Globus pallidus (tissue), 1 donor: ENCODE data around the gene GUCA2B.

Source experiments
- DNase-seq: peaks from one replicate; pipeline ENCODE4 v3.0.0-alpha.2; 2015; ENCODE audit warnings: low spot score

GUCA2B gene

GRCh38 chr1:42152907-42153600, at the start of gene GUCA2B:
TSS of gene GUCA2B (plus strand) at chr1:42153410. CDS start at chr1:42153451, 41 bp downstream.
- no peak for DNase-seq

DNA sequence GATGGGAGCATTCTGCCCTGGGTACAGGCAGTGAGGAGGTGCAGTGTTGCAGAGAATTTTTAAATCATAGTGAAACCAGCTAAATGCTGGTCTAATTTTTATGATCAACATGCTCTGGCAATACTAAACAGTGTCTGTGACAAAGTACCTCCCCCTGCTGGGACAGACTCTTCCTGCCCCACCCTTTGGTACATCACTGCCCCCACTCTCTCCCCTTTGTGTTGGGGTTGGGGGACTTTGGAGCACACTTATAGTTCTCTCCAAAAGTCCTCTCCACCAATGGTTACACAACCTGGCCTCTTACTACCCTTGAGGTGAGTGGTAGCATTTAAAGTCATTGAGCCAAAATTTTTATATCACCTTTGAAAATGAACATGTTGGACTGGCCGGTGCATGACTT, 48.2 kb upstream of the GUCA2B start:
- DNase-seq = no peak

GRCh38 chr1:42108309-42108708, 44.9 kb upstream of the GUCA2B start:
- no peak for DNase-seq

- no peak for DNase-seq
Measured at GRCh38 chr1:42109600-42109999, 43.6 kb upstream of the GUCA2B start.

GRCh38 chr1:42114229-42114628, 39.0 kb upstream of the GUCA2B start:
- DNase-seq = no peak

DNA sequence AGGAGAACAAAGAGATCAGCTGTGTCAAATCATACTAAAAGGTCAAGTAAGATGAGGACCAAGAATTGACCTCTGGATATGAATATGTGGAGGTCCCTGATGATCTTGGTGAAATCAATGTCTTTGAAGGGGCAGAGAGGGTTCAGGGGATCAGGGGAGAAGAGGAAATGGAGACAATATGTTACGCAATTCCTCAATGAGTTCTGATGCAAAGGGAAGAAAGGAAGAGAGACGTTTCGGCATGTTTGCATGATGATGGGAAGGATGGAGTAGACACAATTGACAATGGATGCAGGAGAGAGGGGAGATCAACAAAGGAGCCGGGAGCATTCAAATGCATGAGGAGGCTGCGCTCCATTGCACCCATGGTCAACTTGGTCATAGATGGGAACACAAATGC, 36.0 kb upstream of the GUCA2B start:
- no peak for DNase-seq

- no peak for DNase-seq
Measured at GRCh38 chr1:42118125-42118524, 35.1 kb upstream of the GUCA2B start.

DNA sequence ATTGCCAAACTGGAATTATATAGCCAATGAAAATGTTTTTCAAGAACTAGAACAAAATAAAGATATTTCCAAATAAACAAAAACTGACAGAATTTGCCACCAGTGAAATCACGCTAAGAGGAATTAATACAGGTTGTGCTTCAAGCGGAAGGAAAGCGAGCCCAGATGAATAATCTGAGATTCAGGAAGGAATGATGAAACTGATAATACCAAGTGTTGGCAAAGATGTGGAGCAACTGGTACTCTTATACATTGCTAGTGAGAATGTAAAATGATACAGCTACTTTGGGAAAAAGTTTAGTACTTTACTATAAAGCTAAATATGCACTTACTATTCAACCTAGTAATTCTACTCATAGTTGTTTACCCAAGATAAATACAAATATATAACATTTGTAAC, 30.8 kb upstream of the GUCA2B start:
- no peak for DNase-seq

- DNase-seq = no peak
Measured at GRCh38 chr1:42125552-42125951, 27.7 kb upstream of the GUCA2B start.

DNA sequence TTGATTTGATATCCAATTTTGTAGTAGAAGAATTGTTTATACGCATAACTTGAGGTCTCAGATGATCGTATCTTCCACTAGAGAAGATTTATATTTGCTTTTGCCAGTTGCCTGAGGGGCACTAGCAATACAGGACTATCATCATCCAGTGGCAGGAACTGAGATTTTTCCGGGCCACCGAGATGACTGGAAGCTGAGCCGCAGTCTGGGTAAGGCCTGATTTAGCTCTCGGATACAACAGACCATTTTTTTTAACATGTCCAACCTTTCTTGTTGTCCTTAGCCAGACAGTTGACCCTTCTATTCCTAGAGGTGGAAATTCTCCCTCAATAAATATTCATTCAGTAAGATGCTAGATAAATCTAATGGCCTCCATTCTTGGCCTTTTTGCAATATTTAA, 25.4 kb upstream of the GUCA2B start:
- DNase-seq = no peak

DNA sequence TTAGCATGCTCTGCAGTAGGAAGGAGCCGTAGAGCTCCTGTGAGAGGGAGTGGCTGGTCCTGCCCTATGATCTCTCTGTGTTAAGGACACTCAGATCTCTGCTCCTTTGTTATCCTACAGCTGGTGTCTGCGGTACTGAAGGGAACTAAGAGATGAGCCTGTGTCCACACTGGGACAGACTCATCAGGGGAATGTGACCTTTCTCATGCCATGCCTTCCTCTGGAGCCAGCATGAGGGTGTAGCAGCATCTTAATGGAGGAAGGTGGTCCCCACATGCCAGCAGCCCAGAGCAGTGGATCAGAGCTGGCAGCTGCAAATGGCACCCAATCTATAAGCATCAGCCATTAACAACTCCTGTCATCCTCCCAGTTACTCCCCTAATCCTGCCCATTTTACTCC, 24.7 kb upstream of the GUCA2B start:
- no peak for DNase-seq

DNA sequence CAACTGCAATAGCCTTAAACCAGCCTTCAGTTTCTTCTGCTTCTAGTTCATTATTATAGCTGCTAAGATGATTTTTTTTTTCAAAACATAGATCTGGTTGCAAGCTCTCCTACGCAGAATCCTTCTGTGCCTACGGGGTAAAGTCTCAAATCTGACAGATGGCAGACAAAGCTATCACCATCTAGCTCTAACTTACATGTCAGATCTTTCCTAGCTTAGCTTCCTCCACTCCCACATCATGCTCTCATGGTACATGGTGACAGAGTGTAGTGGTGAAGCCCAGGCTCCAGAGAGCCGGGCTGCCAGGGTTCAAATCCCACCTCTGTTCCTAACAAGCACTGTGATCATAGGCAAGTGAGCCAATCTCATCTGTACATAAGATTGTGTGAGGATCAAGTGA, 24.2 kb upstream of the GUCA2B start:
- no peak for DNase-seq

DNA sequence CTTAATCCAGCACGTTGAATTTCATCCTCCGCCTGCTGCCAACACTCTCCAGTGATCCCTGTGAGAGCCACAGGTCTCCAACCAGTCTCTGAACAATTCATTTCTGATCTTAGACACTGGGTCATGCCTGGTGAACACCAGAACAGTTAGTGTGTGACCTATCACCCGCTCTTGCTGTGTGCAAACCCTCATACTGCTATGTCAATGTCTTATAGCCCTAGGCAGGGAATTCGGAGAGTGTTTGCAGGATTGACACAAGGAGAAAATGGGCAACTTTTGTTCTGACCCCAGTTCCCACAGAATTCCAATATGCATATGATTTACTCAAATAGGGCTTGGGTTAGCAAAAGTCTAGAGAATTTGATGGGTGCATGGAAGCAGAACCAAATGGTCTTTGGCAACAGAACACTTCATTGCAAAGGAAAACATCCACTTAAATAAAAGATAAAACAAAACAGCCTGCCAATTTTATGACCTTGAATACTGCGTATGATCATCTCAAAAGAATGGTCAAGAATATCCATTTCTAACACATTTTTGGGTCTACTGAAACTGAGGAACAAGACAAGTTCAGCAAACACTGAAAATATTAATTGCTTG, 23.0 kb upstream of the GUCA2B start:
- DNase-seq = no peak

- DNase-seq = no peak
Measured at GRCh38 chr1:42133390-42133789, 19.8 kb upstream of the GUCA2B start.

GRCh38 chr1:42133809-42134526, 19.2 kb upstream of the GUCA2B start:
- no peak for DNase-seq

GRCh38 chr1:42135426-42135825, 17.8 kb upstream of the GUCA2B start:
- no peak for DNase-seq

GRCh38 chr1:42136466-42136865, 16.7 kb upstream of the GUCA2B start:
- DNase-seq = no peak

- no peak for DNase-seq
Measured at GRCh38 chr1:42137766-42138165, 15.4 kb upstream of the GUCA2B start.

DNA sequence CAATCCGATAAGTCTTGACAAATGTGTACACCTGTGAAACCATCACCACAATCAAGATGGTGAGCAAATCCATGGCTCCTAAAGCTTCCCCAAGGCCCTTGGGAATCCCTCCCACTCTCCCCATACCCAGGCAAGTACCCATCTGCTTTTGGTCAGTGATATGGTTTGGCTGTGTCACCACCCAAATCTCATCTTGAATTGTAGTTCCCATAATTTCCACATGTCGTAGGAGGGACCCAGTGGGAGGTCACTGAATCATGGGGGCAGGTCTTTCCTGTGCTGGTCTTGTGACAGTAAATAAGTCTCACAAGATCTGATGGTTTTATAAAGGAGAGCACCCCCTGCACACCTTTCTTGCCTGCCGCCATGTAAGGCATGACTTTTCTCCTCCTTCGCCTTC, 14.6 kb upstream of the GUCA2B start:
- DNase-seq = no peak

- no peak for DNase-seq
Measured at GRCh38 chr1:42139444-42139843, 13.8 kb upstream of the GUCA2B start.

GRCh38 chr1:42140191-42140590, 13.0 kb upstream of the GUCA2B start:
- no peak for DNase-seq

- no peak for DNase-seq
Measured at GRCh38 chr1:42141978-42142377, 11.2 kb upstream of the GUCA2B start.

DNA sequence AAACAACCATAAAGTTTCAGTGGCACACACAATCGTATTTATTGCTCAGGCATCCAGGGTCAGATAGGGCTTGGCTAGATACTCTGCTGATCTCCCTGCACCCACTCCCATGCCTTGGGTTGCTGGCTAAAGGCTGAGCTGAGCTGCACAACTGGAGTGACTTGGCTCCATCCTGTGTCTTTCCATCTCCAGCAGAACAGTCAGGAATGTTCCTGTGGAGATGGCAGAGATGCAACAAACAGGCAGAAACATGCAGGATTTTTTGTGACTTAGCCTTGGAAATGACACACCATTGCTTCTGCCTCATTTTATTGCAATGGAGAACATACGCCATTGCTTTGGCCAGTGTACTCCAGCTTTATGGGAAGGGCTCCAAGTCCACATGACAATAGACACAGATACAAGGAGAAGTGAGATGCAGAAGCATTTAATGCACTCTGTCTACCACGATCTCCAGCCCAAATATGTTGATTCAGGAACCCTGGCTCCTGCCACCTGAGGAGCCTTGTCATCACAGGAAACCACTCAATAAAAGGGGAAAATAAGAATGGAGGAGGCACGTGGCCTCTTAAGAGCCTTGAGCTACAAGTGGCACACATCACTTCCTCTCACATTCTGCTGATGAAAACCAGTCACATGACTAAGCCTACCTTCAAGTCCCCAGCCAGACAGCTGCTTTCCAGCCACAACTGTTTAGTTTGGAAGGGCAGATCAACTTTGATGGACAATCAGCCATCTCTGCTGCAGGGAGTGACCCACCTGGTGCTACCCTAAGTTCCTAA, 10.1 kb upstream of the GUCA2B start:
- DNase-seq = no peak
